Urothelium cell line (cell line): ENCODE results near the gene NEDD4.
A peak's percentile ranks its signal among the peaks of the same experiment; 100 is the strongest.
"Not testable (repeated sequence)": the region's sequence is repeated elsewhere in the genome, so short reads cannot be mapped to it uniquely, and the experiment has no call there.

Experiments used
- DNase-seq: peaks from one replicate; pipeline ENCODE4 v3.0.0; 2011; ENCODE audit warnings: low spot score, mixed read lengths
- FAIRE-seq: peaks from 2 replicates; lab custom pipeline; 2011; peaks lifted over from hg19 to GRCh38; lab: Jason Lieb, UNC

Gene NEDD4

DNA sequence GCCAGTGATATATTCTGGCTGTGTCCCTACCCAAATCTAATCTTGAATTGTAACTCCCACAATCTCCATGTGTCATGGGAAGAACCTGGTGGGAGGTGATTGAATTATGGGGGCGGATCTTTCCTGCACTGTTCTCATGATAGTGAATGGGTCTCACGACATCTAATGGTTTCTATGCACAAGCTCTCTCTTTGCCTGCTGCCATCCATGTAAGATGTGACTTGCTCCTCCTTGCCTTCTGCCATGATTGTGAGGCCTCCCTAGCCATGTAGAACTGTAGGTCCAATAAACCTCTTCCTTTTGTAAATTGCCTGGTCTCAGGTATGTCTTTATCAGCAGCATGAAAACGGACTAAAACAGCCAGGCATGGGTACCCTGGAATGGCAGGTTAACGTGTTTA, 150.5 kb downstream of the NEDD4 start:
- not testable (repeated sequence) for FAIRE-seq, DNase-seq

DNA sequence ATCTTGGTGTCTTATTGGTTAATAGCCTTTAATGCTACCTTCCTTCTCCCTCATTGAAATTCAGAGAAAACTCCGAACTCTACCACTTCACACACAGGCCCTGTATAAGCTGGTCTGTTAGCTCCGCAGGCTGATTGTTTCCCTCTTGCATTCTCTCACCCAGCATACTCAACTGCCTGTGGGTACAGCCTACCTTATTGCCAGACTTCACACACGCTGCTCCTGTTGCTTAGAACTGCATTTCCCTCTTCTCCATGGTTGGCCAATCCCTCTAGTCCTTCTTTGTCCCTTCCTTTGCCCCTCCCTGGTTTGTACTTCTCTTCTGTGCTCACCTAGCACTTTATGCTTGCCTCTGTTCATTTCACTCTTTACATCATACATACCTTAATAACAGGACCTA, 157.5 kb downstream of the NEDD4 start:
- DNase-seq (no peak), FAIRE-seq (no peak)

DNA sequence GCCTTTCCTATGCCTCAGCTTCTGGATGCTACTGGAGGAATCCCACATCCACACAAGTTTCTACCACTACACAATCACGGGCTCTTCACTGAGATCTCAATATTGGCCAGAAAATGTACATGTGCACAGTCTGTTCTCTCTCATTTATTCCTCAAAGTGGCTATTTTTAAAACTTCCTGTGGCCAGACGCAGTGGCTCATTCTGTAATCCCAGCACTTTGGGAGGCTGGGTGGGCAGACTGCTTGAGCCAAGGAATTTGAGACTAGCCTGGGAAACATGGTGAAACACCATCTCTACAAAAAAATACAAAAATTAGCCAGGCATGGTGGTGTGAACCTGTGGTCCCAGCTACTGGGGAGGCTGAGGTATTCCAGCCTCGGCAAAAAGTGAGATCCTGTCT, 159.1 kb downstream of the NEDD4 start:
- FAIRE-seq (no peak), DNase-seq (no peak)

DNA sequence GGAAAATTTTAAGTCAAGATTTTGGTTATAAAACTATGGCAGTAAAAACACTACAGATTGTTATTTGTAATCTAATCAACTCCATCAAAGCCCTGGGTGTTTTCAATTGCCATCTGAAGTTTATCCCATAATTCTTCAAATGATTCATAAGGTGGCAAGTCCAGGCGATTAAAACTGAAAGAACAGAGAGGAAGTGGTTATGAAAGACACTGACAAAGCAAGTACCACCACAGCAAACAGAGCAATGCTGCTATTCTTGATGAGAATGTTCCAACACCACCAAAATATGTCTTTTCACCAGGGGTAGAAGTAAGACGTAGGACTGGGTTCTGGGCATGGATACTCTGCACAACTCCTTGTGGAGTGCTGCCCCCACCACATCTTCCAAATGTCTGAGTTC, 163.6 kb downstream of the NEDD4 start:
- no peak for FAIRE-seq
- no peak for DNase-seq

DNA sequence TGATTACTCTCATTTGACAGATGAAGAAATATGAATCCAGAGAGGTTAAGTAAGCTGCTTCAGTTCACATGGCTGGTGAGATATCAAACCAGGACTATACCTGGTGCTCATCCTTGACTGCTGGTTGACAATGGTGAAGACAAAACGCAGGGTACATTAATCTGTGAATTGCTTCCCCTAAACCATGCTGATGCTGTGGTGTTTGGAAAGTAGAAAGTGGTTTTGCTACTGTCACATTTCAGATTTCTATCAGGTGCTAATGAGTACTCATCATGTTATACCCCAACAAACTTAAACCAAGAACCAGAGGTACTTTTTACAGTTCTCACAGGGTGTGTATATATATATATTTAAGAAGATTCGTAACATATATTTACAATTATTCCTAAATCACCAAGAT, 165.5 kb downstream of the NEDD4 start:
- DNase-seq (no peak), FAIRE-seq (no peak)

DNA sequence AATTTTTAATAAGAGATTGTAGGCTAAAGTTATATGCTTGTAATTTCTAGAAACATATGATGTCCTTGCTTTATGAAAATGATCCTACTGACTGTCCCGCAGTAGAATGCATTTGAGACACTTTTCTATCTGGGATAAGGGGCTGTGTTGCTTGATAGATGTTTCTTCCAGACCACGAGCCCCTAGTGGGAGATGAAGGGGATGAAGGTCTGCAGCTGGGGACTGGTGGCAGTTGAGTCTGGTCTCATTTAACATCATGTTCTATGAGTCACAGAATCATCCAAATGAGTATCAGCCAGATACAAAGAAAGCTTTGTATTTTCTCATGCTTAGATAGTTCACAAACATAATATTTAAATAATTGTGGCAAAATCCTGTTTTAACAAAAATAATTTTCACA, 166.2 kb downstream of the NEDD4 start:
- peak; percentile 33 for DNase-seq

DNA sequence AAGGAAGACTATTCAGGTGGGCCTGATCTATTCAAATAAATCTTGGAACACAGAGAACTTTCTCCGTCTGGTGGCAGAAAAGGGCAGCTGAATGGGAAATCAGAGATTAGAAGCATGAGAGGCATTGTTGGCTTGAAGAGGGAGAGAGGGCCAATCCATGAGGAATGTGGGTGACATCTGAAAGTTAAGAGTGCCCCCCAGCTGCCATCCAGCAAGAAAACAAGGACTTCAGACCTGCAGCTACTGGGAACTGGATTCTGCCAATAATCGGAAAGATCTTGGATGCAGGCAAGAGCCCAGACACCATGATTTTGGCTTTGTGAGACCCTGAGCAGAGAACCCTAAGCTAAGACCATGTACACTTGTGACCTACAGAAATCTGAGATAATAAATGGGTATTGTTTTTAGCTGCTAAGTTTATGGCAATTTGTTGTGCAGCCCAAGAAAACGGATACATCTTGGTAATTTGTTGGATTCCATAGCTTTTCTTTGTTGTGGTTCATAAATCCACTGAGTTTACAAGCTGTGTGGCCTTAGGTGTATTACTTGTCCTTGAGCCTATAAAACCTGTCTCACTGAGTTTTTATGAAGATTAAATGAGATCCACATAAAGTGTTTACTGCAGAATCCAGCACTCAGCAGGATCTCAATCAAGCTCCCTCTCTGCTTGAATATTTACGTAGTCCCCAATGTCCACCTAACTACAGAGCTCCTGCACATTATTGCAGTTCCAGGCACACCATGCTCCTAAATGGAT, 168.4 kb downstream of the NEDD4 start:
- no peak for DNase-seq
- FAIRE-seq: no peak

More for the DNA sequence above, 166.2 kb downstream of the NEDD4 start:
- no peak for FAIRE-seq

DNA sequence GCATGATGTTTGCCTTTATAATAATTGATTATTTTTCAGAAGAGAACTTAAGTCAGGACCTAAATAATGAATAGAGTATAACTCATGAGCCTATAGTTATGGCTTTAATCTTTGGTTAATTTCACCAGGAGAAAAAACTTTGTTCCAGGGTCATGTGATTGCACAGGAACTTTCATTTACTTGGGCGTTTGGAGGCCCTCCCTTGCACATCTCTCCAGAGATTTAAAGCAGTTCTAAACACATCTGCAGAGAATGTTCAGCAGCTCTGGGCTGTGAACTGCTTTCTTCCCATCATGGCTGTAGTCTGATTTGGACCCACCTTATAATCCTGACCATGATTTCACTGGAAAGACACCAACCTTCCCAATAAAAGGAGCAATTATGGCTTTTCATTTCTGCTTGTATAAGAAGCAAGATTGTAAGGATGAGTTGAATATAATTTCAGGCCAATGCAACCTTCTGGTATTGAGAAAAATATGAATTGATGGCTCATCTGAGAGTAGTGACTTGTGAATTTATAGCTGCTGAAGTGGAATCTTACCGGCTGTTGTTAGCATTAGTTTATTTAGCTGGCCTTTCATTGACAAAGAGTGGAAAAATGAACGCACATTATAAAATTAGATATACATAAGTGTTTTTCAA, 169.6 kb downstream of the NEDD4 start:
- DNase-seq: no peak
- FAIRE-seq: no peak

DNA sequence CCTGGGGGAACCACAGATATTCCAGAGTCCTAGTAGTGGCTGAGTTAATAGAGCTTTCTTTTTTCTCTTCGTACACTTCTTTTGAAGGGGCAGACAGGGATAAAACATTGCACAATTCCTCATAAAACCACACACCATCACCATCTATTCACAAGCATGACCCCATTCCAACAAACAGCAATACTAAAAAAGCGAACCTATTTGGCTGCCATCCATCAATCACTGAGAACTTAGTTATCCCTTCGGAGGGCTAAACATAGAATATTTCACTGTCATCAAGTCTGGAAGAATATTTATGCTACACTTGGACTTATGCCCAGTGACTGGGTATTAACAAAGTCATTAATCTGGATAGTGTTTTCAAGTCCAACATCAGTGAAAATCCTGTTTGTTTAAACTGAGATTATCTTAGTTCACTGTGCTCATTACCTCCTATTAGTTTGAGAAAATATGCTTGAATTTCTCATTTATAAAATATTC, 170.2 kb downstream of the NEDD4 start:
- FAIRE-seq (no peak), DNase-seq (peak; percentile 15)

DNA sequence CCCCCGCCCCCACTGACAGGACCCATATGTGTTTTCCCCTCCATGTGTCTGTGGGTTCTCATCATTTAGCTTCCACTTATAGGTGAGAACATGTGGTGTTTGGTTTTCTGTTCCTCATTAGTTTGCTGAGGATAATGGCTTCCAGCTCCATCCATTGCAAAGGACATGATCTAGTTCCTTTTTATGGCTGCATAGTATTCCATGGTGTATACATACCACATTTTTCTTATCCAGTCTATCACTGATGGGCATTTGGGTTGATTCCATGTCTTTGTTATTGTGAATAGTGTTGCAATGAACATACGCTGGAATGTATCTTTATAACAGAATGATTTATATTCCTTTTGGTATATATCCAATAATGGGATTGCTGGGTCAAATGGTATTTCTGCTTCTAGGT, 171.7 kb downstream of the NEDD4 start:
- DNase-seq, FAIRE-seq: not testable (repeated sequence)

DNA sequence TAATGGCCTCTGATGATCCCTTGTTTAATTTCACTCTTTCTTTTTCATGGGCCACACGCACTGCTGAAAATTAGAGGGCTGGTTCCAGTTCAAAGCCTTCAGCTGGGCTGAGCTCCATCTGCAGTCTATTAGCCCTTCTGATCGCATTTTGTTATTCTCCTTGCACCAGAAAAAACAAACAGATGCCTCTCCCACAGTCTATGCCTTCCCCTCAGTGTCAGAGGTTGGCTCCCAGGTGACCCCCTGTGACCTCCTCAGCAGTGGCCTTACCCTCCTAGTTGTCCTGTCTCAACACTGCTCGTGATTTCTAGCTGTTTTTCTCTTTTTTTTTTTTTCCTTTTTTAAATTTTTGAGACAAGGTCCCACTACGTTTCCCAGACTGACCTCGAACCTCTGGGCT, 173.4 kb downstream of the NEDD4 start:
- no peak for FAIRE-seq
- no peak for DNase-seq

DNA sequence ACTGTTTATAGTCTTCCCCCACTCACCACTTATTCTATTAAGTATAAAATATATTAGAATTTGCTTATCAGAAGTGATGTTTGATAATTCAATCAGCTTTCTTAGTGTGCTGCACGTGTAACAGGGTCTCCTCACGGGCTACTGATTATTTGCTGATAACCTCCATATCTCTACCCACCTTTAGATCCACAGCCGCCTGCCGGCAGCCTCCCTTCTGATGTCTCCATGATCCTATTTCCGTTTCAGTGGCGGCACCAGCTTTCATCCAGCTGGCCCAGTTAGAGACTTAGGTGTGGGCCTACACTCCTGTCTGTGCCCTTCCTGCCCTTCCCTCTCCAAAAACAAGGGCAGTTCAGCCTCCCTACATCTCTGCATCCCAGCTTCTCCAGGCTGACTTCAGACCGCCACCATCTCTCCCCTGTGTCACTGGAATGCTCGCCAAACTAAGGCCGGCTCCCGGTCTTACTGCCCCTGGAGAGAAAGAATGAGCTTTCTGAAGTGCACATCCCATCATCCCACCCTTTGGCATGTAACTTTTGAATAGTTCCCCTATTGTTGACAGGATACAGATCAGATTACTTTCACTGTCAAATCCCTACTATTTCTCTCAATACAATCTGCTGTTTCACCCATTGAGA, 173.9 kb downstream of the NEDD4 start:
- DNase-seq (no peak), FAIRE-seq (no peak)

DNA sequence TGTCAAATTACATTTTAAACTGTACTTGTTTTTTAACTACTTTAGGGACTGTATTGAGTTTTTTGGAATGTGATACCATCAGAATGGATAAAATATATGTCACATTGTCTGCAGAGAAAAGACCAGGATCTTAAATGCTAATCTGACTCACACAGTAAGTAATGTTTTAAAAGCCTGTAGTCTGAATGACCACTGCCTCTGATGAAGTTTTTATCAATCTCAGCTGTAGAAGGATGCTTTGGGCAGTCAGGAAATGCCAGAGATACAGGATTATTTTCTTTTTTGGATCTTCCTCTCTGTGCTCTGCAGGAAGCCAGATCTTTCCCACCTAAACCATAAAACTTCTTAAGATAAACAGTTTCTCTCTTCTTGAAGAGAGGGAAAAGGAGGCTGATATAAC, 177.4 kb downstream of the NEDD4 start:
- DNase-seq (no peak), FAIRE-seq (no peak)

DNA sequence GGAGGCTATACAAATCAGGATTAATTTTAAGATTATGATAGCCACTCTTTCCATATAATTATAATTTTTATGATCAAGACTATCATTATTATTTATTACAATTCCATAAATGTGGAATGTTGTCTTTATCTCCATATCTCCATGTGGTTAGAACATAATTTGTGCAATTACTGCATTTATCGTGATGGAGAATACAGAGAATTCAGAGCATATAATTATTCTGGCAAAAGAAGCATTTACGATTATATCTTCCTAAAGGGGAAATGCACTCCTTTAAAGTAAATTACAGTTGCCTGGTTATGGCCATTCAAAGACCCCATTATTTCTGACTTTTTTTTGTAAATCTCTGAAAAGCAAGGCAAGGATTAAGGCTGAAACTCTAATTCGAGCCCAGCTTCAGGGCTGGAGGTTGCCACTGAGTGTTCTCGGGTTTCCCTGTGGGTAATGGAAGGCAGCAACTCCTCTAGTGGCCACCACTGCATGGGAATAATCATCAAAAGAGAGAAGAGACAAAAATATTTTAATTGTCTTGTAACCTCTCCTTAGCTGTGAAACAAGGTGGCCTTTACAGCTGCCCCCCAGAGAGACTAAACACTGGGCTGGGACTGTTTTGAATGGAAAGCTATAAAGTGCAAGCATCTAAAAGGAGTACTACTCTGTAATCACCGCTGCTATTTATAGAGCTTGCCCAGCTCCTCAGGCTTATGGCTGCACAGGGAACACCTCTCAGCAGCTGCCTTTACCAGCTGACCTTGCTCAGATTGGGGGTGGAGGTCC, 190.6 kb downstream of the NEDD4 start:
- FAIRE-seq: no peak
- DNase-seq: no peak

DNA sequence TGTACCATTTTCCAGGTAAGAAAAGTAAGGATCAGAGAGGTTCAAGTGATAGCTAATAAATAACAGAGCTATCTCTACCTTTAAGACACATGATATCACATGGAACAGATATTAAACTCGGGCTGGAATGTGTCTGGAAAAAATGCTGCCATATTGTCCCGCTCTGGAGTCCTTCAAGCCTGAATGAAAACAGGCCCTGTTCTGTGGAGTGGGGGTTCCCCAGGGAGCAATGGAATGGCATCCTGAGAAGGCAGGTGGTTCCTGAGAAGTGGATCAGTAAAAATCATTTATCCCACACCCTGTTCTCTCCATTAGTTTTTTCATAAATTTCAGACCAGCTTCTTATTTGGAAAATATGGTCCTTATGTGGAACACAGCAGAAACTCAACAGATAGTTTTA, 193.2 kb downstream of the NEDD4 start:
- FAIRE-seq (no peak), DNase-seq (no peak)

DNA sequence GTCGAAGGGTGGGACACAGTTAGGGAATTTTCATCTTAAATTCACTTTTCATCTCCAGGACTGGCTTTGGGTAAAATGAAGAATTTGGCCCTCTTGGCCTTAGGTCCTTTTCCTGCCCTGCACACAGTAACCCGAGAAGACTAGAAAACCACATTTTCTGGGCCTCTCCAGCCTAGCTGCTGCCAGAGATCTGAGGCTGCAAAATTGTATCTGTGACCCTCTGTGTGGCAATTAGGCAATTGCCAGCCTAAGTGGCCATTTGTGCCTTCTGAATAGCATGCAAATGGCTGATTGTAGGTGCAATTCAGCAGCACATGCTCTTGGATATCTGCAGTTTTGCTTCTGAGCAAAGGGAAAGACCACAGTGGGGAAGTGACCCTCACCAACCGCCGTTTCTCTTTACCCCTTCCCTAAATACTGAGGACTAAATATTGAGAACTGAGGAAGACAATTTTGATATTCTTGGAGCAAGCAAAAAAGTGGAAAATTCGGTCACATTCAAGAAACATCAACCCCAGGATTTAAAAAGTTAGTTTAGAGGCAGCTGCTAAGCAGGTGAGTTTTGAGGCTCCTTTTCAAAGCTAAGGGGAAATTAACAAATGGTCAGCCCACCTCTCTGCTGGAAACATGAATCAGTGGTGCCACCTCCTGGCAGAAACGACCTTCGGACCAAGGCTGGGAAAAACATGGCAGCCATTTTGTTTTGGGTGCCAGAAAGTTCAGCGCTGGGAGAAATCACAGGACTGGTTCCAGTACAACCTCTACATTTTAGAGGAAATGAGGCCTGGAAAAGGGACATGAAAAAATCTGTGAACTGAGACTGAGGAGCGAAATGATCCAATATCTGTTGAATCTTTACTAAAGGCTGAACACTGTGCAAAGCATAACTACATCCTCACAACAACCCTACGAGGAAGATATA, 193.9 kb downstream of the NEDD4 start:
- no peak for FAIRE-seq
- DNase-seq: peak; percentile 53

DNA sequence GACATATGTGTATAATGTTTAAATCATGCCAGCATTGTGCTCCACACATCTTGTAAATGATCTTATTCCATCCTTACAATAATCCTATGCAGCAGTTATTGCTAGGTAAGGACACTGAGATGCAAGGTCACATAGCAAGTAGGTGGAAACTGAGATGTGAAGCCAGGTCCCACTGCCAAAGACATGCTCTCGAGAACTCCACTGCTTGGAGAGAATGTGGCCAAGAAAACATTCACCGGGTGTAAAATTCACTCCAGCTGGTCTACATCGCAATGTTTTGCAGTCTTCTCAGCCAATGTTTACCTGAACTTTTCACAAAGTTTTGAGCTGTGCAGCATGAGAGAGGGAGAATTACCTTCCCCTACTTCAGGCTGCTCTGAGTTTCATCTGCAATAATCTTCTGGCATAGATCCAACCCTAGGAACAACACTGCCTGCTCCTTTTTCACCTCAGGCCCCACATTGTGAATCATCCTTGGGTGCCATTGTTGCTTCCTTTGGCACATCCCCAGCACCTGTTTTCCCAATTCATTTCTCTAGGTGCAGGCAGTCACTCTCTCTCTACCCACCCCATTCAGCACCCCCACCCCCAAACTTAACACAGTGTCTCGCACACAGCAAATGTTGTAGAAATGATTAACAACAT, 197.0 kb downstream of the NEDD4 start:
- FAIRE-seq: no peak
- DNase-seq: peak; percentile 50

DNA sequence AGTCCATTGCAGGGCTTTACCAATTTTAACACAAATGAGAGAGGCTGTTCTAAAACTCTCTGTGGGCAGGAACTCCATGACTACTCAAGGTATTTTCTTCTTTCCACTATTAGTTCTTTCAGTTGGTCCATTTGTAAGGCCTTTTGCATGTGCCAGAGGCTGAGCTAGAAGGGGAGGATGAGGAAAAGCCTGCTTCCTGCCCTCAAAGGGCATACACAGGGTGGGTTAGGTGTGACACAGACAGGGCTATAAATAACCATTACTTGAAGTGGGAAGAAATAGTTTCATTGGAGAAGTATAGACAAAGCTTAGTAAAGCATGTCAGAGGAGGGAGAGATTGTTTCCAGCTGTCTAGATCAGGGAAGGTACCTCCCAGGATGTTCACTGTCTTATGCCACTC, 198.4 kb downstream of the NEDD4 start:
- DNase-seq (no peak), FAIRE-seq (no peak)

DNA sequence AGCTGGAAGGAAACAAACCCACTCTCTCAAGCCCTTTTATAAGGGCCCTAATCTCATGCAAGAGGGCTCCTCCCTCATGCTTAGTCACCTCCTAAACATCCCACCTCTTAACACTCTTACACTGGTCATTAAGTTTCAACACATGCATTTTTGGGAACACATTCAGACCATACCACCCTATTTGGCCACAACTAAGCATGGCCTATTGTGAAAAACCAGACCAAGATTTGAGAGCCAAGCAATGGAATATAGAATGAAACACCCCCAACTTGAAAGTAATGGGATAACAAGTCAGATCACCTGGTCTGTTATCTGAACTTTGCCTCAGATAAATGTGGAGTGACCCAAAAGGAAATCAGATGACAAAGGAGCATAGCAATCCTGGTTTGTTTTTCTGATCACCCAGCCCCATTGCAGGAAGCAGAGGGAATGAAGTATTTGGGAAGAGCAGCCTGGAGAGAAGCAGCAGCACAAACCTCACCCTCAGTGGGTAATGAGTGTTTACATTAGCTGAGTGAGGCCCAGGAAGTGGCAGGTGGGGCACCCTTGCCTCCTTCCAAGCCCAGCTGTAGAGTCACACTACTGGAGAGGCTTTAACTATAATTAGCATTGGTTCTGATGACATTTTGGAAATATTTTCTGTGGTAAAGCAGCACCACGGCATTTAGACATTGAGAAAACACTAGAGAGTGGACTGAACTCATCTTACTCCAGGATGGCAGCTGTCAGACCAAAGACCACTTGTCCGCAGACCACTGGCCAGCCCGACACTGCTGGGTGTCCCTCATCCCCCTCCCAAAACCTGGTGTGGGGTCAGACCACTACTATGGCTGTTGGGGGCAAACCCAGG, 201.6 kb downstream of the NEDD4 start:
- FAIRE-seq (no peak), DNase-seq (peak; percentile 30)
